ENCODE data around the gene SNX5. TPM values are rescaled to one million over a fixed set of nuclear protein-coding genes. Genes with fewer than 3 reads are reported as not detected.

SNX5 gene
- total and polyA plus RNA-seq, 10 of the 15 experiments (the other 5 are each of a cell fraction or from before 2014, with no cell fraction given), result 92.9 to 316 (median 245) TPM

DNA sequence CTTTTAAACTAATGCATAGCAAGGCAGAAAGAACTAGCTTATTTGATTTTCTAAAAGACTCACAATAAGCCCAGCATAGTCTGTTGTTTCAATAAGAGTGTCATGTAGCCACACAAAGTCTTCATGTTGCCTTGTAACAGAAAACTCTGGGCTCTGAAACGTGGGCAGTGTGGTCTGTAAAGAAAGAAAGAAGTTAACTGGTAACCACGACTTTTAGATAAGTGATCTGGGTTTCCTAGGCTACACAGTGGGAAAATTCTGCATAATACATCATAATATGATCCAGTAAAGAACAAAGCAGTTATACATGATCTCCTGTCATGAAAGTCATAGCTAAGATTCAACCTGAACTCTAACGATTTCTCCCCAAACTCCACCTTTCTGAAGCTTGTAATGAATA, 13.3 kb downstream of the SNX5 start (continued):
- TF ChIP-seq CHD2 (IDR thresholded peaks at IDR 0.05; ENCODE audit: borderline replicate concordance, low read depth, low read length), result no peak
- TF ChIP-seq MTA3 (IDR thresholded peaks at IDR 0.05; ENCODE audit: borderline replicate concordance, low read length), result no peak
- no peak for TF ChIP-seq WRNIP1 (IDR thresholded peaks at IDR 0.05; ENCODE audit: borderline replicate concordance, low read depth, low read length)
- TF ChIP-seq JUND (IDR thresholded peaks at IDR 0.05; ENCODE audit: low read depth, low read length), result no peak
- no peak for TF ChIP-seq CHD4 (IDR thresholded peaks at IDR 0.05)
- TF ChIP-seq, protein P1, sequence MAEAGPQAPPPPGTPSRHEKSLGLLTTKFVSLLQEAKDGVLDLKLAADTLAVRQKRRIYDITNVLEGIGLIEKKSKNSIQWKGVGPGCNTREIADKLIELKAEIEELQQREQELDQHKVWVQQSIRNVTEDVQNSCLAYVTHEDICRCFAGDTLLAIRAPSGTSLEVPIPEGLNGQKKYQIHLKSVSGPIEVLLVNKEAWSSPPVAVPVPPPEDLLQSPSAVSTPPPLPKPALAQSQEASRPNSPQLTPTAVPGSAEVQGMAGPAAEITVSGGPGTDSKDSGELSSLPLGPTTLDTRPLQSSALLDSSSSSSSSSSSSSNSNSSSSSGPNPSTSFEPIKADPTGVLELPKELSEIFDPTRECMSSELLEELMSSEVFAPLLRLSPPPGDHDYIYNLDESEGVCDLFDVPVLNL (IDR thresholded peaks at IDR 0.05; ENCODE audit: low read depth, low read length), result no peak
- TF ChIP-seq SRF (IDR thresholded peaks at IDR 0.05; ENCODE audit: low read depth in 2 of 2, low read length in 2 of 2), result no peak
- no peak for TF ChIP-seq GATAD2B (conservative IDR thresholded peaks at IDR 0.05; ENCODE audit: low read depth)

DNA sequence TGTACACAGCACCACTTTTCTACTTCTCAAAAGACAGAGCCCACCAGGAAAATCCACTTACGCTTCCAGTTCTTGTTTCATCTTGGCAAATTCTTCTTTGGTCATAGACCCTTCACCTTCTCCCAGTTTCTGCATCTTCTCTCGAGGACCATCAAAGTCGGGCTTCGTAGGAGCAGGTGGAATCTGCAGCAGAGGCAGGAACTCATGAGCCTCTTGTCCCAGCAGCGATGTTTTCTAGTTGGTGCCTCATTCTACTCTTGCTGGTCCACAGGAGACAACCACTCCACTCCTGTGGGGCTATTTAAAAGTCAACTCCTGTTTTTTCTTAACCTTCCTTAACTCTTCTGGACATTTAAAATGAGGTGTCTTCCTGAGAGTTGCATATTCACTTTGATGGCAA, 14.7 kb downstream of the SNX5 start:
- RAD21 ChIA-PET (ENCODE audit: unreplicated experiment), result interaction anchor here (4.8 kb wide), 1 partner anchor 11 kb away, joined by 31 read pairs; no protein-coding TSS in a partner anchor
- Histone ChIP-seq H3K36me3 (ENCODE audit: control insufficient read depth in 2 of 2, insufficient read depth in 2 of 2, low read length in 1 of 2) (peaks cover 16 to 46% of the 10 kb centered on the region in 2 experiments), H3K27me3 (replicated peaks in 1 of 2; ENCODE audit: control insufficient read depth in 2 of 2, insufficient read depth in 2 of 2, low read length in 1 of 2) (no peaks in the 10 kb centered on the region), H3K9me3 (replicated peaks; ENCODE audit: control insufficient read depth, insufficient read depth, low read length) (no peaks in the 10 kb centered on the region), H2AFZ (ENCODE audit: control insufficient read depth, low read depth, low read length) (no peak overlapping the region), H4K20me1 (ENCODE audit: control insufficient read depth, insufficient read depth) (peaks cover 6% of the 10 kb centered on the region; the same call in 1 of the 2 replicates), H3K4me2 (ENCODE audit: control insufficient read depth, insufficient read depth) (no peak overlapping the region), H3K27ac (ENCODE audit: control insufficient read depth, insufficient read depth) (no peak overlapping the region), H3K4me3 (no peak overlapping the region), H3K79me2 (ENCODE audit: control insufficient read depth, insufficient read depth, low read length) (peaks cover 67% of the 10 kb centered on the region), H3K9ac (ENCODE audit: control insufficient read depth, insufficient read depth, low read length) (no peak overlapping the region), H3K4me1 (ENCODE audit: control insufficient read depth, insufficient read depth, low read length) (peaks cover 31% of the 10 kb centered on the region)
- SMC1A ChIA-PET (ENCODE audit: uncharacterized antibody, unreplicated experiment), result interaction anchor here (0.7 to 3.2 kb wide), 5 partner anchors 8 to 81 kb away, joined by 3 to 15 read pairs (median 10); no protein-coding TSS in a partner anchor
- no peak for DNase-seq (ENCODE audit: low read depth, low spot score)
- no peak for ATAC-seq
- POLR2A ChIA-PET, result interaction anchor here (0.6 to 1.9 kb wide), 2 partner anchors 9 to 23 kb away, joined by 6 to 9 read pairs; no protein-coding TSS in a partner anchor
- BruUV-seq (replicated peaks), result no TSS peak
- WGBS (ENCODE audit: insufficient coverage, insufficient replicate concordance, low lambda C conversion rate, missing lambda C conversion rate), result 94% methylated on average over 5 of the region's 5 CpGs
- FAIRE-seq, result no peak
- intact Hi-C loops (cut with micrococcal nuclease; ENCODE audit: unreplicated experiment), result no loop called here
- TF ChIP-seq SIX5 (IDR thresholded peaks at IDR 0.05; ENCODE audit: low read depth, low read length, severe bottlenecking) (no peak), TAF1 (IDR thresholded peaks at IDR 0.05; ENCODE audit: borderline replicate concordance, low read depth, low read length) (no peak), BACH1 (IDR thresholded peaks at IDR 0.05; ENCODE audit: borderline replicate concordance) (no peak), EP300 (IDR thresholded peaks at IDR 0.05; ENCODE audit: borderline replicate concordance in 1 of 2, control insufficient read depth in 1 of 2, low read depth in 2 of 2, low read length in 2 of 2) (no peak), KAT2A (conservative IDR thresholded peaks at IDR 0.05; ENCODE audit: control insufficient read depth, low read depth, low read length) (no peak), CBX3 (IDR thresholded peaks at IDR 0.05; ENCODE audit: borderline replicate concordance, low read depth) (no peak), CHD4 (IDR thresholded peaks at IDR 0.05) (no peak), ZNF207 (IDR thresholded peaks at IDR 0.05; ENCODE audit: borderline replicate concordance) (no peak), ZZZ3 (IDR thresholded peaks at IDR 0.05; ENCODE audit: control insufficient read depth, insufficient read length, low read depth) (no peak)
- CTCF ChIA-PET, result interaction anchor here (2.1 to 8.9 kb wide), 4 partner anchors 11 to 42 kb away, joined by 8 to 88 read pairs (median 31); partner anchors contain the start of genes MGME1 and SNX5
- in situ Hi-C loops (cut with MboI), result no loop called here
